Measurements from ENCODE around the gene PLCH1.
"Not testable (repeated sequence)": the region's sequence is repeated elsewhere in the genome, so short reads cannot be mapped to it uniquely, and the experiment has no call there.

Gene PLCH1

DNA sequence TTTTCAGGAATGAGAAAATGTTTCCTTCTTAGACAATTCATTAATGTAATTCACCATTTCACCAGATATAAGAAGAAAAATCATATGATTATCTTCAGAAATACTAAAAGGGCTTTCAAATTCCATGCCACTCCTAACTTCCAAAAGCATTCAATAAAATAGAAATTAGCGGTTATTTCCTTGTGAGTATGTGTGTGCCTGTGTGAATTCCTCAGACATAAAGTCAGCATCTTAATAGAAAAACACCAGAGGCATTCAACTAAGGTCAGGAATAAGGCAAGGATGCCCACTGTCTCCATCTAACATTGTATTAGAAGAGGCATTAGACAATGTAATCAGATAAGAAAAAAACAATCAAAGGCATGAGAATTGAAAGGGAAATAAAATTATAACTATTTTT, 88.4 kb downstream of the PLCH1 start:
- Histone ChIP-seq H3K4me1 (ENCODE audit: control insufficient read depth, insufficient read depth, low read length) (no peaks in the 10 kb centered on the region), H3K4me3 (ENCODE audit: low read length) (no peak overlapping the region), H3K4me2 (ENCODE audit: low read length) (no peak overlapping the region), H3K9me3 (replicated peaks; ENCODE audit: low read length) (no peaks in the 10 kb centered on the region), H3K9ac (ENCODE audit: low read depth, low read length) (no peak overlapping the region), H3K36me3 (ENCODE audit: insufficient read depth, low read length) (no peaks in the 10 kb centered on the region), H3K27me3 (ENCODE audit: control insufficient read depth, insufficient read depth, low read length) (no peaks in the 10 kb centered on the region)

DNA sequence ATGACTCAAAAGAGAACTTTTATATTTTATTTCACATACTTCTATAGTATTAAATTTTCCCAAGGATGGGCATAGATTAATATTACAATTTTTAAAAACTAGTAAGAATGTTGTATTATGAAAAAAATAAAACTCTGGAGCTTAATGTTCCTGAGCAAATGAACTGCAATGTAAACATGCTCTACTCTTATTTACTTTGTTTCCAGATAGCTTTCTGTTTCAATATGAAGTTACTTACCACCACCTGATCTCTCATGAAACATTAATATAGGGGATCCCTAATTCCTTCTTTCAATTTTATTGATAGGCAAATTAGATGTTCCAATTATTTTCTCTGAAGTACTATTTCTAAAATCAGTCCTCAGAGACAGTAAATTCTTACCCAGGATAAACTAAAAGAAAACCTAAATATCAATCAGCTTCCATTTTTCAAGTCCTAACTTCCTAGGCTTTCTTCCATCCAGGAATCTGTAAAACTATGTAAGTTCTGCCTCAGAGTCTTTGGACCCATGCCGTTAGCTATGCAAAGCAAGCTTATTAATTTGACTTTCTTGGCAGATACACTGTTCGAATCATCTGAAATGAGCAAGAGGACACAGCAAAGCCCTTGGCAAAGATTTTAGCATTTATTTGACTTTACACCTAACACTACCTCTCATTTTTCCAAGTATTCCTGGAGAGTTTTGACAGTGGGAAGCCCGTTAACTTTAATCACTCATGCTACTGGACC, 93.2 kb downstream of the PLCH1 start:
- Histone ChIP-seq H3K9ac (ENCODE audit: low read depth, low read length) (no peak overlapping the region), H3K4me3 (ENCODE audit: low read length) (no peak overlapping the region), H3K9me3 (replicated peaks; ENCODE audit: low read length) (no peaks in the 10 kb centered on the region), H3K27me3 (ENCODE audit: control insufficient read depth, insufficient read depth, low read length) (no peaks in the 10 kb centered on the region), H3K36me3 (ENCODE audit: insufficient read depth, low read length) (no peaks in the 10 kb centered on the region), H3K4me2 (ENCODE audit: low read length) (no peak overlapping the region), H3K4me1 (ENCODE audit: control insufficient read depth, insufficient read depth, low read length) (no peaks in the 10 kb centered on the region)

DNA sequence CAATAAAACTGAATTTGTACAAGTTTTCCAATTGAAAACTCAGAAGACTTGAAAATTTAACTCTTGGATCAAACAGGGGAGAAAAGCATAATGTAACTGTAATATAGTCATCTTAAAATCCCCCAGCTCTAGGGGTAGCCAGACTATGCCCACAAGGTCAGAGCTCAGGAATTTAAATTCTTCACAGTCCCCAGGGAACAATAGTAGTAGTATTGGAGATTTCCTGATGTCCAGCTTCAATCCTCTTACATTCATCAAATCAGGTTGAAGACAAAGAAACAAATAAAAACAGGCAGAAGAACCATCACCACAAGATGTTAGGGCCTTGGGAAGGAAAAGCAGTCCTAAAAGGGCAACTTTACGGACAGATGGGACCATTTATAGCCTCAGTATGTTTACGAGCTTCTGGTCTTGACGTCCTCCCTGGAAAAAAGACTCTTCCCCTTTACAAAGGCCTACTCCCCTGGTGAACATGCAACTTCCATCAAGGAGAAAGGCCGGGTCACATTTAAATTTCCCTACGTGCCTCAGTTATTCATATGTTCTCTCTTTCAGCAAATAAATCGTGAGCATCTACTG, 96.8 kb downstream of the PLCH1 start:
- no peaks in the 10 kb centered on the region for H3K27me3 ChIP-seq (ENCODE audit: control insufficient read depth, insufficient read depth, low read length)
- no peaks in the 10 kb centered on the region for H3K4me1 ChIP-seq (ENCODE audit: control insufficient read depth, insufficient read depth, low read length)

DNA sequence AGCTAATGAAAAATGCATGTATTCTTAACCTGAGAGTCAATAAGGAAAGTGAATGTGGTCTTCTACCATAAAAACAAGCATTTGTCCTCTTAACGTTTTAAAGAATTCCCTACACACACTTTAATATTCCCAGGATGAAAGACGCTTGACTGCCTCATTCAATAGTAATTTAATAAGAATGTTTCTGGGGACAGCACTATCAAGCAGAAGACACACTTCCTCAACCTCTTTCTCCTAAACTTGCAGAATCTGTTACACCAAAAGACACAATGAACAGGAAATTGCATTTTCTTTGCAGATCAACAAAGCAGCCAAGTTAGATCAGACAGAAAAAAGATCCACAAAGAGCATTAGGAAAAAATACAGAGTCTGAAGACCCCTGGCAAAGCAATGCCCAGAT, 97.7 kb downstream of the PLCH1 start:
- H3K36me3 ChIP-seq (ENCODE audit: insufficient read depth, low read length), result no peaks in the 10 kb centered on the region
- no peak overlapping the region for H3K4me2 ChIP-seq (ENCODE audit: low read length)
- no peaks in the 10 kb centered on the region for H3K9me3 ChIP-seq (replicated peaks; ENCODE audit: low read length)
- H3K9ac ChIP-seq (ENCODE audit: low read depth, low read length), result no peak overlapping the region
- no peaks in the 10 kb centered on the region for H3K4me1 ChIP-seq (ENCODE audit: control insufficient read depth, insufficient read depth, low read length)
- no peak overlapping the region for H3K4me3 ChIP-seq (ENCODE audit: low read length)
- no peaks in the 10 kb centered on the region for H3K27me3 ChIP-seq (ENCODE audit: control insufficient read depth, insufficient read depth, low read length)

More for the DNA sequence above, 96.8 kb downstream of the PLCH1 start:
- Histone ChIP-seq H3K9ac (ENCODE audit: low read depth, low read length) (no peak overlapping the region), H3K36me3 (ENCODE audit: insufficient read depth, low read length) (no peaks in the 10 kb centered on the region), H3K9me3 (replicated peaks; ENCODE audit: low read length) (no peaks in the 10 kb centered on the region), H3K4me3 (ENCODE audit: low read length) (no peak overlapping the region), H3K4me2 (ENCODE audit: low read length) (no peak overlapping the region)

DNA sequence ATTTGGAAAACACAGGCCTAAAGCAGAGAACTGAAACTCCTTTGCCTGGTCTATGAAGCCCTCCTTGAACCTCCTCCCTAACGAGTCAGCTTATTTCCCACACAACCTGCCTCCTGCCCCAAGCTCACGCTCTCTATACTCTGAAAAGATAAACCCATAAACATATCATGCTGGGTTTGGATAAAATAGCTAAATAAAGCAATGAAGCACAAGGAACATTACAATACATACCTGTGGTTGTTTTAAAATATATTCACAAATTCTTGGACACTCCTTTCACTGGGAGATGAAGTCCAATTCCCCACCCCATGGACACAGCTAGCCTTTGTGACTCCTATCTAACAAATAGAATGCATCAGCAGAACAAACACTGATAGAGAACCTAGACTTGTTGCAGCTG, 98.2 kb downstream of the PLCH1 start:
- H3K4me1 ChIP-seq (ENCODE audit: control insufficient read depth, insufficient read depth, low read length), result no peaks in the 10 kb centered on the region
- H3K27me3 ChIP-seq (ENCODE audit: control insufficient read depth, insufficient read depth, low read length), result no peaks in the 10 kb centered on the region
- H3K9ac ChIP-seq (ENCODE audit: low read depth, low read length), result no peak overlapping the region
- no peaks in the 10 kb centered on the region for H3K9me3 ChIP-seq (replicated peaks; ENCODE audit: low read length)
- no peak overlapping the region for H3K4me2 ChIP-seq (ENCODE audit: low read length)
- H3K4me3 ChIP-seq (ENCODE audit: low read length), result no peak overlapping the region
- H3K36me3 ChIP-seq (ENCODE audit: insufficient read depth, low read length), result no peaks in the 10 kb centered on the region

DNA sequence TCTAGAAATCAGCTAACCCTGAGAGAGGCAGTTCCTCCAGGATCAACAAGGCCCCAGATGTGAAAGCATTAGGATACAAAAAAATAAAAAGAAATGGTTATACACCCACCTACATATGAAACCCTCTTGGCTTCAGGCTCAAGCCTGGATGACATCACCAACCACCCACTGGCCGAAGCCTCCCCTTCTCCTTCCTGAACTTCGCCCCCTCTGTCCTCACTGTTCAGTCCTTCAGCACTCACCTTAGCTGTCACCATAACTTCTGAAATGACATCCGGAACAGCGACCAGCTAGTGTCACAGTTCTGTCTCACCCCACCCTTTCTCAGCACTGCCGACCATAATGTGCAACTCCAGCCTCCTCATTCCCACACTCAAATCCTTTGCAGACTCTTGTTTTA, 98.7 kb downstream of the PLCH1 start:
- no peak overlapping the region for H3K4me3 ChIP-seq (ENCODE audit: low read length)
- H3K9ac ChIP-seq (ENCODE audit: low read depth, low read length), result no peak overlapping the region
- H3K27me3 ChIP-seq (ENCODE audit: control insufficient read depth, insufficient read depth, low read length), result no peaks in the 10 kb centered on the region
- H3K4me2 ChIP-seq (ENCODE audit: low read length), result no peak overlapping the region
- no peaks in the 10 kb centered on the region for H3K4me1 ChIP-seq (ENCODE audit: control insufficient read depth, insufficient read depth, low read length)
- no peaks in the 10 kb centered on the region for H3K36me3 ChIP-seq (ENCODE audit: insufficient read depth, low read length)
- no peaks in the 10 kb centered on the region for H3K9me3 ChIP-seq (replicated peaks; ENCODE audit: low read length)

DNA sequence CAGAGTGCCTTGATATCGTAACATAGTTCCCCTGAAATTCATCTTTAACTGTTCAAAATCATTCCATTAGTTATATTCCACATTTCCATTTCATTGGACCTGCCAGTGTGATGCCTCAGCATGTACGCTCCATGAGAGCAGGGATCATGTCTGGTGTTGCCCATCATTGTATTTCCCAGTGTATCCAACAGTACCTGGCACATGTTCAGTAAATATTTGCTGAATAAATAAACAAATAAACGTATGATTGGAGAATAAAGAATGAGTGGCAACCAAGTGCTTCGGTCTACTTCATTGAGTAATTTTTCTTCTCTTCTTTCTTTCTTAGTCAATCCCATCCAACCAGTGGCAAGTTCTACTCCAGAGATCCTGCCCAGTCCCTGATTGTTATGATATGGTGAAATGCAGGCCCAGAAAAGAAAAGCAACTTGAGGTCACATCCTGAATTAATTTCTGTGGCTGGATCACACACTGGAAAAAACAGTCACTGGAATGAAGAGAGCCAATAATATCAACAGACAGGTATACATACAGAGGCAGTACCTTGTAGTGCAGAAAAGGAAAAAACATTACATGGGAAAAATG, 101.2 kb downstream of the PLCH1 start:
- Histone ChIP-seq H3K9ac (ENCODE audit: low read depth, low read length) (no peak overlapping the region), H3K4me3 (ENCODE audit: low read length) (no peak overlapping the region), H3K4me1 (ENCODE audit: control insufficient read depth, insufficient read depth, low read length) (peaks cover 3% of the 10 kb centered on the region), H3K27me3 (ENCODE audit: control insufficient read depth, insufficient read depth, low read length) (no peaks in the 10 kb centered on the region), H3K9me3 (replicated peaks; ENCODE audit: low read length) (no peaks in the 10 kb centered on the region), H3K36me3 (ENCODE audit: insufficient read depth, low read length) (no peaks in the 10 kb centered on the region), H3K4me2 (ENCODE audit: low read length) (no peak overlapping the region)

DNA sequence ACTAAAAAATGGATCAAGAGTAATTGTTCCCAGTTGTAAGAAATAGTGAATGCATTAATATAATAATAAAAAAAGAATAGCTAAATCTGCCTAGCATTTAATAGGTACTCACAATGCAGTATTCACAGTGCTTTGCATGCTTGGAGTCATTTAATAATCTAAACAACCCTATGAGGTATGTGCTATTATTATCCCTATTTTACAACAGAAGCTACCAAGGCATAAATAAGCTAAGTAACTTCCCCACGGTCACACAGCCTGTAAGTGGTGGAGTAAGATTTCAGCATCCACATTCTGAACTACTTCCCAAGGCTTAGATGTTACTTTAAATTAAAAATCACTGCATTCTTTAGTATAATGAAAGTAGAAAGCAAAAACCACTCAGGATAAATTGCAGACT, 102.9 kb downstream of the PLCH1 start:
- Histone ChIP-seq H3K4me2 (ENCODE audit: low read length) (no peak overlapping the region), H3K4me3 (ENCODE audit: low read length) (no peak overlapping the region), H3K9me3 (replicated peaks; ENCODE audit: low read length) (no peaks in the 10 kb centered on the region), H3K36me3 (ENCODE audit: insufficient read depth, low read length) (no peaks in the 10 kb centered on the region), H3K4me1 (ENCODE audit: control insufficient read depth, insufficient read depth, low read length) (peaks cover 3% of the 10 kb centered on the region), H3K9ac (ENCODE audit: low read depth, low read length) (no peak overlapping the region), H3K27me3 (ENCODE audit: control insufficient read depth, insufficient read depth, low read length) (no peaks in the 10 kb centered on the region)

DNA sequence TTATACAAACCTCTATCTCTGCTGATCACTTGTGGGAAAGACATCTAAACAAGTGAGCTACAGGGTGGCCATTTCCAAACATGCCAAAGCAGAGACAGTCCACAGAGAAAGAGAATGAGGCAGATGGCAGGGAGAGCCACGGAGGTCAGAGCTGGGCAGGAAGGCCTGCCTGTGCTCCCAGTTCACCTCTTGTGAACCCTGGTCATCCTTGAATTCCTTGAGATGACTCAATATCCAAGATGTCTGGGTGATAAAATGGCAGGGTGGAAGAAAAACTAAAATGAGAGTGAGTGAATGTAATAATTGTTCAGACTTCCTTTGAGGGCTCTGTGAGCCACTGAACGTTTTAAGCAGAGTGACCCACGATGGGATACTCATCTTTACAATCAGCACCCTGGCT, 104.8 kb downstream of the PLCH1 start:
- Histone ChIP-seq H3K9ac (ENCODE audit: low read depth, low read length) (no peak overlapping the region), H3K4me3 (ENCODE audit: low read length) (no peak overlapping the region), H3K4me2 (ENCODE audit: low read length) (no peak overlapping the region)

GRCh38 chr3:155639462-155640055, 105.3 kb downstream of the PLCH1 start:
- Histone ChIP-seq H3K4me2 (ENCODE audit: low read length) (no peak overlapping the region), H3K9me3 (replicated peaks; ENCODE audit: low read length) (no peaks in the 10 kb centered on the region), H3K4me1 (ENCODE audit: control insufficient read depth, insufficient read depth, low read length) (peaks cover 3% of the 10 kb centered on the region), H3K36me3 (ENCODE audit: insufficient read depth, low read length) (no peaks in the 10 kb centered on the region), H3K9ac (ENCODE audit: low read depth, low read length) (no peak overlapping the region), H3K27me3 (ENCODE audit: control insufficient read depth, insufficient read depth, low read length) (no peaks in the 10 kb centered on the region), H3K4me3 (ENCODE audit: low read length) (no peak overlapping the region)

More for the DNA sequence above, 104.8 kb downstream of the PLCH1 start:
- Histone ChIP-seq H3K4me1 (ENCODE audit: control insufficient read depth, insufficient read depth, low read length) (peaks cover 3% of the 10 kb centered on the region), H3K27me3 (ENCODE audit: control insufficient read depth, insufficient read depth, low read length) (no peaks in the 10 kb centered on the region), H3K9me3 (replicated peaks; ENCODE audit: low read length) (no peaks in the 10 kb centered on the region), H3K36me3 (ENCODE audit: insufficient read depth, low read length) (no peaks in the 10 kb centered on the region)

DNA sequence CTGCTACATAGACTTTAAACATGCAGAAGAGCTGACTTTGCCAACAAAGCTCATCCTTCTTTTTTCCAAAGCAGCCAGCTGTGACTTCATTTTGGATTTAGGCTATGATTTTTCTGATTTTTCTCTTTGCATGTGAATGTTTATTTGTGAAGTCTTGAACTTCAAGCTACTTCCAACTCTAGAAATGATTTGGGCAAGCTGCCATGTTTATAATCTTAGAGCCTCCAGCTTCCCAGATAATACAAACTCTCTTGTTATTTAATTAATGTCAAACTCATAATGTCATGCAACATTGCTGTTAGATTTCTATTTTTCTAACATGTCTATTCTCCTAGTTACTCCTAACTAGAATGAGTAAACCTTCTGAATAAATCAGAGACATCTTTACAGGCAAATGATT, 106.4 kb downstream of the PLCH1 start:
- not testable (repeated sequence) for H3K4me3 ChIP-seq (ENCODE audit: low read length); H3K9me3 ChIP-seq (replicated peaks; ENCODE audit: low read length); H3K4me2 ChIP-seq (ENCODE audit: low read length); H3K4me1 ChIP-seq (ENCODE audit: control insufficient read depth, insufficient read depth, low read length); H3K36me3 ChIP-seq (ENCODE audit: insufficient read depth, low read length); H3K27me3 ChIP-seq (ENCODE audit: control insufficient read depth, insufficient read depth, low read length); H3K9ac ChIP-seq (ENCODE audit: low read depth, low read length)

All from skeletal muscle satellite cell (primary cell).